Coronary artery (tissue), 2 donors: ENCODE measurements around the gene MAST4.
A peak's percentile ranks its signal among the peaks of the same experiment; 100 is the strongest.

Experiments used
- DNase-seq: peaks from one replicate; pipeline ENCODE4 v3.0.0-alpha.2; 2017; ENCODE audit warnings: low spot score
- H3K27ac ChIP-seq, 2 donors: fragments of 200-600 bp; sonication (generic); one replicate each; pipeline ENCODE4 v1.5.1; 2016 to 2019
- H3K4me3 ChIP-seq: fragments of 200-600 bp; sonication (generic); 2 replicates; pipeline ENCODE4 v1.5.1; 2016; ENCODE audit warnings: mild to moderate bottlenecking, moderate library complexity
- TF ChIP-seq, protein P1 (sequence below): fragments of 200-600 bp; sonication (generic); IDR thresholded peaks from one replicate; pipeline ENCODE4 v1.5.1; 2019; ENCODE audit warnings: antibody characterized with exemption

MAST4 gene

DNA sequence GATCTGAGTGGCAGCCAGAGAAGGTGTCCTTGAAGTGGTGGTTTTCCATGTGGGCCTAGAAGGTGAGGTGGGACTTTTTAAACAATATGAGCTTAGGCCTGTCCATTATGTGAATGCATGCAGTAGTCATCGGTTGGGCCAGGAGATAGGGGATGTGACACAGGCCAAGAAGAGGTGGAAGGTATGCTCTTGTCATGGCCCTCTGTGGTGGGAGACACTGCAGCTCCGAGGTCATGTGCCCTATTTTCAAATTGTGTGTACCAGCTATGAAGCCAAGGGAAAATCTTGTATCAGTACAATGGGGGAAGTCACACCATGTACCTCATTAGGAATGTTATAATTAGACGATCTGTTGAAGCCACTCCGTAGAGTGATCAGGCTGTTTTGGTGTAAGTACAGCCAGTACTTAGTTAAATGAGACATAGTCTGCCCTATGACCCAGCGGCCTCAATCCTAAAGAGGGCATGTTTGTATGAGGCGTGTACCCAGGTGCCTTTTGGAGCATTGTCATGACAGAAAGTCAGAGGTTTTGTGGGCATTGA lies 280.1 kb downstream of the MAST4 start:
- TF ChIP-seq, protein P1, sequence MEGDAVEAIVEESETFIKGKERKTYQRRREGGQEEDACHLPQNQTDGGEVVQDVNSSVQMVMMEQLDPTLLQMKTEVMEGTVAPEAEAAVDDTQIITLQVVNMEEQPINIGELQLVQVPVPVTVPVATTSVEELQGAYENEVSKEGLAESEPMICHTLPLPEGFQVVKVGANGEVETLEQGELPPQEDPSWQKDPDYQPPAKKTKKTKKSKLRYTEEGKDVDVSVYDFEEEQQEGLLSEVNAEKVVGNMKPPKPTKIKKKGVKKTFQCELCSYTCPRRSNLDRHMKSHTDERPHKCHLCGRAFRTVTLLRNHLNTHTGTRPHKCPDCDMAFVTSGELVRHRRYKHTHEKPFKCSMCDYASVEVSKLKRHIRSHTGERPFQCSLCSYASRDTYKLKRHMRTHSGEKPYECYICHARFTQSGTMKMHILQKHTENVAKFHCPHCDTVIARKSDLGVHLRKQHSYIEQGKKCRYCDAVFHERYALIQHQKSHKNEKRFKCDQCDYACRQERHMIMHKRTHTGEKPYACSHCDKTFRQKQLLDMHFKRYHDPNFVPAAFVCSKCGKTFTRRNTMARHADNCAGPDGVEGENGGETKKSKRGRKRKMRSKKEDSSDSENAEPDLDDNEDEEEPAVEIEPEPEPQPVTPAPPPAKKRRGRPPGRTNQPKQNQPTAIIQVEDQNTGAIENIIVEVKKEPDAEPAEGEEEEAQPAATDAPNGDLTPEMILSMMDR = no peak
- Histone ChIP-seq H3K4me3 (no peak overlapping the region), H3K27ac (no peak overlapping the region)
- no peak for DNase-seq

DNA sequence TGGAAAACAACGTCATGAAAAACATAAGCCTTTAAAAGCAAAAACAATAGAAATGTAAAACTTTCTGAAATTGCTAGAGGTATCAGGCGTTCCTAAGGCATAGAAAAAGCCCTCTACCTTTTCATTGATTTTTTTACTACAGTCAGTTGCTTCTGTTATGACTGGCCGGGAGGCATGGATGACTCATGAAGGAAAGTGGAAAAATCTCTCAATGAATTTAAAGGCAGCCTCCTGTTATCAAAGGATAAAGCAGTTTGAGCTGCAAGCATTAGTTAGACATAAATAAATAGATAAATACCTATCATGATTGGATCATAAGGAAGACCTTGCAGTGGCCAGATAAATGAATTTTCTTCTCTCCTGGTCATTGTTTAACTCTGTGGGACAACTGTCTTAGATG lies 281.6 kb downstream of the MAST4 start:
- DNase-seq = no peak
- TF ChIP-seq, protein P1 = no peak
- no peak overlapping the region for H3K4me3 ChIP-seq
- H3K27ac ChIP-seq = no peak overlapping the region

DNA sequence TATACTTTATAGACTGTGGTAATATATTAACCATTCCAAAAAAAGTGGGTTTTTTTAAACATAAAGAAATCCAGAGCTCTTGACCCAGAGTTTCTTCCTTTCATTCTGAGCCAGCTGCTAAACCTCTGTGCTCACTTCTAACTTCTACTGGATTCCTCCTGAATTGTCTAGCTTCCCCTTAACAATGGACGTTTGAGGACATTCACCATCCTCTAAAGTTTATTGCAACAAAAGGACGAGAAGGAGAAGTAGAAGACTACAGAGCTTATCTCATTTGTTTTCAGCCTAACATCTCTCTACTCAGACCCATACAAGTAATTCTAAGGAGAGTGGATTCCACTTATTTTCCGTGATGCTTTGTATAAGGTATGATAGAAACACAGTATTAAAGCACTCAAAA lies 284.2 kb downstream of the MAST4 start:
- no peak overlapping the region for H3K27ac ChIP-seq
- no peak overlapping the region for H3K4me3 ChIP-seq
- no peak for DNase-seq
- TF ChIP-seq, protein P1 = no peak

DNA sequence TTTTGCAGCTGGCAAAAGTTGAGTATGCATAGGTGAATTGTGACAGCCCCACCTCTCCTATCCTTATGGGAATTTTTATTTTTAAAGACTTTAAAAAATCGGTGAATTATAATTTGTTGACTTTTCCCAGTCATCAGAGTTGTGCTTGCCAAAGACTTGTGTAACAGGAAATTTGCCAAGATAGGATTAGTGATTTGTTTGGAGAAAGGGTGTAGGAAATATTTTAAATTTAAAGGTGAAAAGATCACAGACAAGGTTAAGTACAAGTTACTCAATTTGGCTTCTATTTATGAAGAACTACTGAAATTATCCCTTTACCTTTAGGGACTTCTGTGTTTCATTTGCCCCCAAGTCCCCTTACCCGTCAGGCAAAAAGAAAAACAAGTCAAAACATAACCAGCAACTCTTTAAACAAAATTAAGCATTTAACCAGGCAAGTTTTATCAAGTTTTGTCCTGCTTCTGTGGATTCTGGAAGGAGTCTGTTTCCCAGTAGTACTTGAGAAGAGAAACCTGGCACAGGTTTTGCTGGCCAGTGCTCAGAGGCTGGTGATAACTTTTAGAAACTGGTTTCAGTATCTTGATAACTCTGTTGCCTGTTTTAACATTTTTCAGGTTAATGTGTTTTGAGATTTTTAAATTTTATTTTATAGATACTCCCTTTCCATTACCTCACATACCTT lies 285.4 kb downstream of the MAST4 start:
- Histone ChIP-seq H3K27ac (peak overlapping the region in 1 of 2 donors; percentile 46), H3K4me3 (no peak overlapping the region)
- TF ChIP-seq, protein P1 = no peak
- DNase-seq = no peak

DNA sequence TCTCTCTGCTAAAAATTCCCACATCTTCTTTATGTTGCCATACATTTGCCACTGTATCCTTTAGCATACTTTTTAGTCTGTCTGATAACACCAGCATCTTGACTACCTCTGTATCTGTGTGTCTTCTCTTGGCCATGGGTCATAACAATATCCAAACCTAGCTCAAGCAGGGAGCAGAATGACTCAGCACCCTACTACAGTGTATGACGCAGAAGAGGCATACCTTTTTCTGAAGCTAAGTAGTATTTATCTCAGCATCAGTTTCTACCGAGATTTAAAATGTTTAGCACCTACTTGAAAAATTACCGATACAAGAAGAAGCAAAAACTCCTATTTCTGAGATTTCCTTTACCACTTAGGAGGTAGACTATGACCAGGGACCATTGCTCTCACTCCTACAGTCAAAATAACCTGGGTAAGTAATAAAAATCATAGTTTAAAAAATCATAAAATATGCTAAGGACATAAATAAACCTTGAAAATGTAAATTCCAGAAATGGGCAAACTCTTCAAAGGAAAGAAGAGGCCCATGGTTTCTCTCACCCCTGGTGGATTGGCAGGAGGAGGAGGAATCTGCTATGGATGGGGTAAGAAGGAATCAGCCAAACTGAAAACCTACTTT lies 286.5 kb downstream of the MAST4 start:
- DNase-seq = no peak
- no peak overlapping the region for H3K4me3 ChIP-seq
- H3K27ac ChIP-seq = no peak overlapping the region
- TF ChIP-seq, protein P1 = no peak

DNA sequence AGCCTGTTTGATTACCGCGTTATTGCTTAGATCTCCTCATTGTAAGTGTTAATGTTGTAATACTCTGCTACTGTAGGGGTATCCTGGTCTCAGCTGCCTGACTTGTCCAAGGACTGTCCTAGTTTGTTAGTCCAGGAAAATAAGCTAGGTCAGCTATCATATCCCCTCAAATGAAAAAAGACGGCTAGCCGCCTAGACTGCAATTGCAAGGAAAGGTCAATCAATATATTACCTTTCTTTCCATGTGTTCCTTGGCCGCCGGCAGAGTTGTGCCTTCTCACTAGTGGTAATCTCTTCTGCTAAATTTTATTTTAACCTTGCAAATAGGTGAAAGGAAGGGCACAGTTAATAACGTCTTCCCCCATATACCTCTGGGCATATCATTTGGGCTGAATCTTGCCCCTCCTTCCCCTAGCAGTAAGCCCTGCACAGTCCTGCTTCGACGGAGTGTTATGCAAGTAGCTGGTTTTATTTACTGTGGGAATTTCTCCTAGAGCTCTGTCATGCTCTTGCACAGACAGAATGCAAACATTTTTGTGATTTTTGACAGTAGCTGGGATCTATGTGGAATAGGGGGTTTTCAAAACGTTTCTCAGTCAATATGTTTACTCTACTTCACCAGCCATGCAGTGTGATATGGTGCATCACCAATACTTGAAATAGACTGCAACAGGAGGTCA lies 288.5 kb downstream of the MAST4 start:
- DNase-seq = no peak
- no peak overlapping the region for H3K4me3 ChIP-seq
- TF ChIP-seq, protein P1 = no peak
- no peak overlapping the region for H3K27ac ChIP-seq
